Mononuclear cell (primary cell): Measurements from ENCODE around the gene MPPED1. TPM values are rescaled to one million over a fixed set of nuclear protein-coding genes. Genes with fewer than 3 reads are reported as not detected.

Experiments
- H3K27me3 ChIP-seq: 2 replicates; pipeline ENCODE4 v1.6.0; 2011; ENCODE audit warnings: low read length, control low read depth; ENCODE audit not compliant: insufficient read depth
- H3K4me1 ChIP-seq: 2 replicates; pipeline ENCODE4 v1.5.1; 2011; ENCODE audit warnings: mild to moderate bottlenecking, low read length, control low read depth; ENCODE audit not compliant: insufficient read depth
- H3K4me3 ChIP-seq: 2 replicates; pipeline ENCODE4 v1.5.1; 2011; ENCODE audit warnings: mild to moderate bottlenecking, low read length, moderate library complexity
- H3K9me3 ChIP-seq: 2 replicates; pipeline ENCODE4 v1.5.1; 2011; ENCODE audit warnings: low read depth, mild to moderate bottlenecking, control low read depth, low read length
- total RNA-seq: library from RNA; depleted of rRNA; stranded (reverse); fragments of >200 nt; gene quantifications from one replicate; pipeline ENCODE4 v1.2.3, GENCODE V29; 2012

The MPPED1 gene
- total RNA-seq, 1 donor: not detected

DNA sequence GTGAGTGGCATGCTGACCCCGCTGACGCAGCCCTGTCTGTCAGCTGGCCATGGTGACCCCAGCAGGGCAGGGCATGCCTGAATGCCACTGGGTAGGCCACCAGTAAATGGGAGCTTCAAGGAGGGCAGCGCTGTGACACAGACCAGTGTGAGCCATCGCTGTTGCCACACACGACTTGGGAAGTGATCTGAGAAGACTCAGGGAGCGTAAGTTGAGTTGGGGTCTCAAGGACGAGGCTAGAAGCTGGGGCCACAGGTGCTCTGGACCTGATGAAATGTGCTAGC lies 28.2 kb downstream of the MPPED1 start:
- no peaks in the 10 kb centered on the region for H3K9me3 ChIP-seq

DNA sequence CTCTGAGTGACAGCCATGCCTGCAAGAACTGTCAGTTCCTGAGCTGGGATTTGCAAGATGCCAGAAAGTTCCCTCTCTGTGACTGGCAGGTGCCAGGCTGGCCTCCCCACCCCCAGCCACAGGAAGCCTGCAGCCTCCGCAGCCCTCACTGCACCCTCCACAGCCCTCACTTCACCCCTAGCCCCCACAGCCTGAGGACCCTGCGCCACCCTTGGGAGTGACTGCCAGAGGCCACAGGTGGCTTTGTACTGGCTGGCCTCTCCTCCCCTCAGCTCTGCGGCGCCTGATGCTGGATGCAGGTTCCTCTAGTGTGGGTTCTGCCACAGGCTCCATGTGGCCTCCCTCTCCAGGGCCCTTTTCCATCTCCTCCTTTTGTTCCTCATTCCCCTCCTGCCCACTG lies 28.7 kb downstream of the MPPED1 start:
- no peaks in the 10 kb centered on the region for H3K4me1 ChIP-seq
- no peaks in the 10 kb centered on the region for H3K27me3 ChIP-seq
- H3K9me3 ChIP-seq: no peaks in the 10 kb centered on the region
- no peak overlapping the region for H3K4me3 ChIP-seq

More for the DNA sequence above, 28.2 kb downstream of the MPPED1 start:
- H3K4me3 ChIP-seq: no peak overlapping the region
- H3K4me1 ChIP-seq: no peaks in the 10 kb centered on the region
- H3K27me3 ChIP-seq: no peaks in the 10 kb centered on the region

DNA sequence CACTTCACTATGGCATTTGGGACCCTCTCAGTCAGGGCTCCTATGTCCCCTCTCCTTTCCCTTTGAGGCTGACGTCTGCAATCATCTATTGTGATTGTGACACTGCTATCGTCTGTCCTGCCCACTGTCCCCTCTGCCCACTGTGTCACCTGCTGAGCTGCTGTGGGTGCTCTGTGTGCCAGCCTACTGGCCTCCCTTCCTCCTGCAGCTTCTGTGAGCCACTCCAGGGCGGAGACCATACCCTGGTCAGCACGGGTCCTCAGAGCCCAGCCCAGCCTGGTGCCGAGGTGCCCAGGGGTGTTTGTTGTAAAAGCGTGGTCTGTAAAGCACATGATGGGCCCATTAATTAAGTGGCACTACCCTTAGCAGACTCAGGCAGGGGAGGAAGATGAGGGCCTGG lies 29.4 kb downstream of the MPPED1 start:
- Histone ChIP-seq H3K4me3 (no peak overlapping the region), H3K27me3 (no peaks in the 10 kb centered on the region), H3K4me1 (no peaks in the 10 kb centered on the region), H3K9me3 (no peaks in the 10 kb centered on the region)

DNA sequence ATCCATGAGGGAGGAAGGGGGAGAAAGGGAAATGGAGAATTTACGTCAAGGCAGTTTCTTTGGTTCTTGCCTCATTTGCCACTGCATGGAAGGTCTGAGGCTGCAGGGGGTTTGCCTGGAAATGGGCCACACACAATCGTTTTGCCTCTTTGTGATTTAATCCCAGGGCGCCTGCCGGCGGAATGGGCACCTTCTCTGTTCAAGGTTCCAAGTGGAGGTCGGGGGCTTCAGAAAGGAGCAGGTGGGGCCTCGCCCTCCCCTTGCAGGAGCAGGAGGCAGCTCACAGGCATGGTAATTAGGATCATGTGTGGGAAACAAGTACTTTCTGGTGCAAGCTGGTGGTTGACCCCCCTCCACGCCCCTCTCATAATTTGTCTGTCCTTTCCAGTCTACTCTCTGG lies 29.9 kb downstream of the MPPED1 start:
- no peak overlapping the region for H3K4me3 ChIP-seq
- no peaks in the 10 kb centered on the region for H3K9me3 ChIP-seq
- no peaks in the 10 kb centered on the region for H3K27me3 ChIP-seq
- H3K4me1 ChIP-seq: no peaks in the 10 kb centered on the region

DNA sequence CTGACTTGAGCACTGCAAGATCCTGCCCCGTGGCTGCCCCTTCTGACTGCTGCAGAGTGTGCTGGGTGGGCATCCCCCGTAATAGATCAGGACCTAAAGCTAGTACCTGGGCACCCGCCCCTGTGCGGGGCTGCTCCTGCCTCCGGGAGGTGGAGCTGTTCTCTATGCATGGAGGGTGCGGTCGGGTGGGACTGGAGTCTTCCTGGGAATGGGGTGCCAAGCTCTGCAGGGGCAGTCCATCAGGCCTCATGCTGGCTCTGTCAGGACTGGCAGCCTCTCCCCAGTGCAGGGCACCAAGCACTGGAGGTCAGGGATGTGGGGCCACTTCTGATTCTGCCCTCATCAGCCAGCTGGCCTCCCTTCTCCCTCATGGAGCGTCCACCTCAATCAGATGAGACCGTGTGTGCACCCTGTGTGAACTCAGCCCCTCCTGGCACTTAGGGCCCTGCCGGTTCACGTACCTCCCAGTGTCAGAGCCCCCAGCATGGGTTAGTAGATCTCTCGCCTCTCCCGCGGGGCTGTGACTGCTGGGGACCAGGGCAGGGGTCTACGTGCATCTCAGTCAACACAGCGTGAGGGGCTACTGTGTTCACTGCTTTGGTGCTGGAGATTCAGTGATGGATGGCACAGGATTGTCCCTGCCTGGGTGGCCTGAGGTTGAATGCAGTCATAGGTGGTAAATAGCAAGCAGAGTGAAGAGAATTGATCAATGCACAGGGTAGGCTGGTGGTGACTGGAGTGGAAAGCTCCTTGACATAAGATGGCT lies 30.8 kb downstream of the MPPED1 start:
- H3K27me3 ChIP-seq: no peaks in the 10 kb centered on the region
- no peaks in the 10 kb centered on the region for H3K4me1 ChIP-seq
- H3K4me3 ChIP-seq: no peak overlapping the region
- H3K9me3 ChIP-seq: no peaks in the 10 kb centered on the region

DNA sequence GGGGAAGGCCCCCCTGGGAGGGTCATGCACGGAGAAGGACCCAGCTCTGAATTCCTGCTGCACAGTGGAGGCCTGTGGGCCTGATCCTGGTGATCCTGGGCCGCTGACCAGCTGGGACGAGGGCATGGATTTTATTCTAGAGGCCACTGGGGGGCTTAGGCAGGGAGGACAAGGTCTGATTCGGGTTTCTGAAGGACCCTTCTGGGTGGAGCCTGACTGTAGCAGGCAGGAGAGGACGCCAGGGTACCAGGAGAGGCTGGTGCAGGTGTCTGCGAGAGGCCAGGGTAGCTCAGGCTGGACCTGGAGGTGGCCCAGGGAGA lies 31.3 kb downstream of the MPPED1 start:
- Histone ChIP-seq H3K27me3 (no peaks in the 10 kb centered on the region), H3K9me3 (no peaks in the 10 kb centered on the region), H3K4me3 (no peak overlapping the region), H3K4me1 (no peaks in the 10 kb centered on the region)

DNA sequence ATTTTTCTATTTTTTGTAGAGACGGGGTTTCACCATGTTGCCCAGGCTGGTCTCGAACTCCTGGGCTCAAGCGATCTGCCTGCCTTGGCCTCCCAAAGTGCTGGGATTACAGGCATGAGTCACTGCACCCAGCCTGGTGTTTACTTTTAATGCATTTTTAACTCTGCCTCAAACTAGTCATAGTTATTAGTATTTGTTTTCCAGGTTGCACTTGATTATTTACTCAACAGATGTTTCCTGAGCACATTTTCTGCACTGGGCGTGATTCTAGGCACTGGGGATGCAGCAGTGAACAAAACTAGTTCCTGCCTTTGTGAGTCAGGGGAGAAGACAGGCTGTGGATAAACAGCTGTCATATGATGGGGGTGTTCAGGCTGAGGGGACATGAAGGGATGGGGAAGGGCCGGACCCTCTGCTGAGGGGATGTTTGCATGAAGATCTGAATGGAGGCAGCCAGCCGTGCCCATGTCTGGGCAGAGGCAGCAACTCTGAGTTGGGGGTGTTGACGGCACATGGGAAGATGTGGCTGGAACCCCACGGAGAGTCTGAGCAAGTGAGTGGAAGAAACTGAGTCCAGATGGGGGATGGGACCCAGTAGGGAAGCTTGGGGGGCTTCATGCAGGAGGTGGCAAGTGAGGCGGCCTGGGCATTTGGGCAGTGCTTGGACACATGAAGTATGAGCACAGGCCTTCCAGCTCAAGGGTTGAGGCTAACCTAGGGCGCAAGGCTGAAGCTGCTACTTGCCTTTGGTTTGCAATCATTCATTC lies 34.4 kb downstream of the MPPED1 start:
- H3K4me1 ChIP-seq: no peaks in the 10 kb centered on the region
- H3K27me3 ChIP-seq: no peaks in the 10 kb centered on the region
- no peak overlapping the region for H3K4me3 ChIP-seq
- H3K9me3 ChIP-seq: no peaks in the 10 kb centered on the region

DNA sequence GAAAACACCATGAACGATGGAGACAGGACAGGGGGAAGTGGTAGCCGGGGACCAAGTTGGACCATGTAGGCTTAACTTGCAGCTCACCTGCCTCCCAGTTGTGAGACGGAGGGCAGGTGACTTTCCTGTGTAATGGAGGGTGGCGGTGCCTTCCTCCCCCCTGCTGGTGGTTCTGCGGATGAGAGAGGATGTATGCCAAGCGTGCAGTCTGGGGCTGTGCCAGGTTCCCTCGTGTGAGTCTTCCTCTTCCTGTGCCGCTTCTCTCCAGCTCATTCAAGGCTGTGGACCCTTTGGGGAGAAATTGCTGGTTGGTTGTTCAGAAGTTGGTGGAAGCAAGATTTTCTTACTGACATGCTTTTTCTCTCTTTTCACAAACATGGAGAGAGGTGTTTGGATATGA lies 35.1 kb downstream of the MPPED1 start:
- no peak overlapping the region for H3K4me3 ChIP-seq
- no peaks in the 10 kb centered on the region for H3K9me3 ChIP-seq
- H3K27me3 ChIP-seq: no peaks in the 10 kb centered on the region
- H3K4me1 ChIP-seq: no peaks in the 10 kb centered on the region

DNA sequence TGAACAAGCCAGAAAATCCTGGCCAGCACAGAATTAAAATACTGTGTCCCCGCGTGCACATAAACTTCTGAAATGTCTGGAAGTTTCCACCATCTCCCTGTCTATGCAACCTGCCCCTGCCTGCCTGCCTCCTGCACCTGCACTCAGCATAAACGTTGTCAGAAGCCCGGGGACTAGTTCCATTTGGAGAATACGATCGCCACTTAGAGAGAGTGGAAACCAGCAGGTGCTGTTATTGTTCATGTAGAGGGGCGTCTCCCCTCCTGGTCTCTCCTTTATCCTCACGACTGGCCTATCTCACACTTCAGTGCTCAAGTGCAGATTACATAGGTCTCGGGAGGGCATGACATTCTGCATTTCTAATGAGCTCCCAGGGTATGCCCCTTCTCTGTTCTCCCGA lies 35.6 kb downstream of the MPPED1 start:
- Histone ChIP-seq H3K4me1 (no peaks in the 10 kb centered on the region), H3K4me3 (no peak overlapping the region), H3K27me3 (no peaks in the 10 kb centered on the region), H3K9me3 (no peaks in the 10 kb centered on the region)

DNA sequence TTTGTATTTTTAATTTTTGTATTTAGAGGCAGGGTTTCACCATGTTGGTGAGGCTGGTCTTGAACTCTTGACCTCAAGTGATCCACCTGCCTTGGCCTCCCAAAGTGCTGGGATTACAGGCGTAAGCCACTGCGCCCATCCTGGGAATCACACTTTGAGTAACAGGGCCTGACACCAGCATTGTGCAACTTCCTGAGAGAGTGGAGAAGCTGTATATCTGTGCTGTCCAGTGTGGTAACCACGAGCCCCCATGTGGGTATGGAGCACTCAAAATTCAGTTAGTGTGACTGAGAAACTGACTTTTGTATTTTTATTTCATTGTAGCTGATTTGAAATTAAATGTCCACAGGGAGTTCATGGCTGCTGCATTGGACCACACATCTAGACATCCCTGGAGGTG lies 36.2 kb downstream of the MPPED1 start:
- Histone ChIP-seq H3K9me3 (no peaks in the 10 kb centered on the region), H3K4me3 (no peak overlapping the region), H3K27me3 (no peaks in the 10 kb centered on the region), H3K4me1 (no peaks in the 10 kb centered on the region)

DNA sequence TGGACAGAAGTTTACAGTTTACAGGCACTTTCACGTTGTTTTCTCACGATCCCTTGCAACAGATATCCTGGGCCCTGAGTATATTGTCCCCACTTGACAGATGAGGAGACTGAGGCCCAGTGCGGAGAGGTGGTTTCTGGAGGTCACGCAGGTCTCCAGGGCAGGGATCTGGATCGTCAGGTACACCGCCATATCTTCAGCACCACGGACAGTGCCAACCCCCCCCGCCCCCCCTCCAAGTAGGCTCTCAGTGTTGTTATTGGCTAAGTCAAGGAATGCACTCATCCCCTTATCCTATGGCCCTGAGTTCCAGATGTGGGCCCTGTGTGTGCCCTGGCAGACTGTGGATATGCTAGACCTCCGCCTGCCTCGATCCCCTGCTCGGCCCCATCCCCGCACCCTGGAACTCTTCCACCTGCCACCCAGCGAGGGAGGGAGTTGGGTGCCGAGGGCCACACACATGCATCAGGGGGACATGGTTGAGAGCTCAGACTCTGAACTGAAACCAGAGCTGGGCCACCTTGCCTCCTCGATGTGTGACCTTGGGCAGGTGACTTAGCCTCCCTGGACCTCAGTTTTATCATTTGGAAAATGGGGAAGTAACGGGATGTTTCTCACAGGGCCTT lies 37.5 kb downstream of the MPPED1 start:
- Histone ChIP-seq H3K9me3 (no peaks in the 10 kb centered on the region), H3K4me3 (no peak overlapping the region), H3K4me1 (no peaks in the 10 kb centered on the region), H3K27me3 (no peaks in the 10 kb centered on the region)

DNA sequence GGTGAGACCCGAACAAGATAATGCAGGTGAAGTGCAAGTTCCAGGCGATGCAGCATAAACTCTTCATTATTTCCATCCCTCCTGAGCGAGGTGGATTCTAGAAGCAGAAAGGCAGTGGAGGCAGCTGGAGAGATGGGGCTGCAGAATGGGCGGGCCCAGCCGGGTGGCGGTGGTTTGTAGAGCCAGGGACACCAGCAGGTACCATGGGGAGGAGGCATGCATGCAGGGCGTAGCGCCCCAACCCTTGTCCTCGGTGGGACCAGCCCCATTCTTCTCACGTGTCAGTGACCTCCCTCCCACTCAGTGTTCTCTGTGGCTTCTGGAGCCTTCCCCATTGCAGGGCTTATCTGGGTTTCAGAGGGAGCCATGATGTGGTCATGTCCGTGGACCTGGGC lies 38.0 kb downstream of the MPPED1 start:
- H3K4me3 ChIP-seq: no peak overlapping the region
- H3K27me3 ChIP-seq: no peaks in the 10 kb centered on the region
- no peaks in the 10 kb centered on the region for H3K9me3 ChIP-seq
- H3K4me1 ChIP-seq: no peaks in the 10 kb centered on the region

DNA sequence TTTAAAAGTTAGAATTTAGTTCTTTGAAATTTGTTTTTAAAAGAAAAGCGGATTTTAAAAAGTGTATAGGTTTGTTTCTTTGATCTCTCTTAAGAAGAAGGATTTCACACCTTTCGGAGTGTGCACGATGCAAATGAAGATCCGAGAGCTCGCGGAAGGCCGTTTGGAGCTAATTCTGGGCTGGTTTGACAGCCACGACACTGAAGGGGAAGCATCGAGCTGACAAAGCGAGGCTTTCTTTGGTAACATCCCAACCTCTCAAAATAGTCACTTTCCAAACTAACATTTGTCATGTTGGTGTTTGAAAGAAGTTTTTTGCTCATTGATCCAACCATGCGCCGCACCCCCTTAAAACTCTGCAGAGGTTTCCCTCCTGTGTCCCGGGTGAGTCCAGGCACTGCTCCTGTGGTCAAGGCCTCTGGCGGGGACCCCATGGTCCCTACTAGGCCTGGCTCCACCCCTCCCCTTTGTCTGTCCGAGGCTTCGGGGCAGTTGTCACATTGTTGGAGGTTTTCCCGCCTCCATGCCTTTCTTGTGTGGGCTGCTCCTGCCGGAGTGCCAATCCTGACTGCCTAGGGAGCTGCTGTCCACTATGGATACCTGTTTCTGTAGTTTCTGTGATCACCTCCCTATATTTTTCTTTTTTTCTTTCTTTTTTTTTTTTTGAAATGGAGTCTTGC lies 39.7 kb downstream of the MPPED1 start:
- Histone ChIP-seq H3K9me3 (no peaks in the 10 kb centered on the region), H3K4me3 (no peak overlapping the region), H3K4me1 (no peaks in the 10 kb centered on the region), H3K27me3 (no peaks in the 10 kb centered on the region)

DNA sequence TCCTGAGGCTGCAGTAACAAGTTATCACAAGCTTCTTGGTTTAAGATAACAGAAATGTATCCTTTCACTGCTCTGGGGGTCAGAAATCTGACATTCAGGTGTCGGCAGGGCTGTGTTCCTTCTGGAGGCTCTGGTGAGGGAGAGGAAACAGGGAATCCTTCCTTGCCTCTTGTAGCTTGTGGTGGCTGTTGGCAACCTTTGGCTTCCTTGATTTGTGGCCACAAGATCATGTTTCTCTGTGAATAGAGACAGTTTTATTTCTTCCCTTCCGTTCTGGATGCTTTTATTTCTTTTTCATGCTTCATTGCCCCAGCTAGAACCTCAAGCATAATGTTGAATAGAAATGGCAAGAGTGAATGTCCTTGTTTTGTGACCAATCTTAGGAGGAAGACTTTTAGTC lies 44.0 kb downstream of the MPPED1 start:
- Histone ChIP-seq H3K27me3 (peaks cover 2% of the 10 kb centered on the region), H3K4me3 (no peak overlapping the region)

DNA sequence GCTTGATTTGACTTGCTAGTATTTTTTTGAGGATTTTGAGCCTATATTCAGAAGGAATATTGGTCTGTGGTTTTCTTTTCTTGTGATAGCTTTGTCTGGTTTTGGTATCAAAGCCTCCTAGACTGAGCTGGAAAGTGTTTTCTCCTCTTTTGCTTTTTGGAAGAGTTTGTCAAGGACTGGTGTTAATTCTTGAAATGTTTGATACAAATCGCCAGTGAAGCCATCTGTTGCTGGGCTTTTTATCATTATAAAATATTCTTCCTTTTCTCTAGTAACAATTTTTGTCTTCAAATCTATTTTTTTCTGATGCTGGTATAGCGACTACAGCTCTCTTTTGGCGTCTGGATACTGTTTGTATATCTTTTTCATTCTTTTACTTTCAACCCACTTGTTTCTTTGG lies 45.2 kb downstream of the MPPED1 start:
- Histone ChIP-seq H3K9me3 (no peaks in the 10 kb centered on the region), H3K4me3 (no peak overlapping the region), H3K27me3 (peaks cover 2% of the 10 kb centered on the region), H3K4me1 (no peaks in the 10 kb centered on the region)

More for the DNA sequence above, 44.0 kb downstream of the MPPED1 start:
- Histone ChIP-seq H3K4me1 (no peaks in the 10 kb centered on the region), H3K9me3 (no peaks in the 10 kb centered on the region)
